HG03565 (cell line): ENCODE measurements around the gene EGFL8.

ENCODE experiments used
- ATAC-seq: cut with Tn5 transposase; IDR thresholded peaks from one replicate; pipeline ENCODE4 v1.9.1; 2021; ENCODE audit warnings: mild to moderate bottlenecking, moderate library complexity; ENCODE audit not compliant: unreplicated experiment

Gene EGFL8

GRCh38 chr6:32167154-32167760 is 2.9 kb downstream of the EGFL8 start:
- ATAC-seq, result no peak

- no peak for ATAC-seq
Measured at GRCh38 chr6:32167761-32168262, 3.4 kb downstream of the EGFL8 start.

GRCh38 chr6:32168350-32168749 is 4.0 kb downstream of the EGFL8 start:
- ATAC-seq, result no peak

- no peak for ATAC-seq
Measured at GRCh38 chr6:32168807-32169591, 4.6 kb downstream of the EGFL8 start.

GRCh38 chr6:32170294-32170693 is 5.9 kb downstream of the EGFL8 start:
- no peak for ATAC-seq

- no peak for ATAC-seq
Measured at GRCh38 chr6:32171234-32171633, 6.8 kb downstream of the EGFL8 start.

GRCh38 chr6:32173051-32173727 is 8.8 kb downstream of the EGFL8 start:
- no peak for ATAC-seq

GRCh38 chr6:32174416-32174815 is 10.0 kb downstream of the EGFL8 start:
- no peak for ATAC-seq

- no peak for ATAC-seq
Measured at GRCh38 chr6:32175322-32175710, 10.9 kb downstream of the EGFL8 start.

GRCh38 chr6:32175711-32176475 is 11.5 kb downstream of the EGFL8 start, which contains the start of gene AGPAT1:
AGPAT1 (minus strand) TSS chr6:32176084; CDS start chr6:32171496, 4,588 bp downstream.
- ATAC-seq, result peak; percentile 23

GRCh38 chr6:32176476-32177182 is 12.2 kb downstream of the EGFL8 start:
- ATAC-seq, result no peak

GRCh38 chr6:32177183-32177787 is 12.9 kb downstream of the EGFL8 start:
- no peak for ATAC-seq

- ATAC-seq, result peak; percentile 77
Measured at GRCh38 chr6:32177788-32178546, 13.6 kb downstream of the EGFL8 start, which contains the start of gene RNF5. RNF5 (plus strand) TSS chr6:32178405; CDS start chr6:32178512, 107 bp downstream.

GRCh38 chr6:32178547-32179440 is 14.4 kb downstream of the EGFL8 start:
- no peak for ATAC-seq

- no peak for ATAC-seq
Measured at GRCh38 chr6:32179766-32180405, 15.5 kb downstream of the EGFL8 start.

- no peak for ATAC-seq
Measured at GRCh38 chr6:32181148-32181702, 16.8 kb downstream of the EGFL8 start.

GRCh38 chr6:32181915-32182529 is 17.6 kb downstream of the EGFL8 start:
- ATAC-seq, result no peak
